NCI-H146 treated with DMSO at 0.1 percent for 48 hours (cell line): ENCODE measurements around the gene BATF3.
A peak's percentile ranks its signal among the peaks of the same experiment; 100 is the strongest.
"Not testable (repeated sequence)": the region's sequence is repeated elsewhere in the genome, so short reads cannot be mapped to it uniquely, and the experiment has no call there.

Source experiments
- DNase-seq: peaks from one replicate; lab custom pipeline; 2025; ENCODE audit not compliant: unreplicated experiment; lab: John Stamatoyannopoulos, UW

Gene BATF3

DNA sequence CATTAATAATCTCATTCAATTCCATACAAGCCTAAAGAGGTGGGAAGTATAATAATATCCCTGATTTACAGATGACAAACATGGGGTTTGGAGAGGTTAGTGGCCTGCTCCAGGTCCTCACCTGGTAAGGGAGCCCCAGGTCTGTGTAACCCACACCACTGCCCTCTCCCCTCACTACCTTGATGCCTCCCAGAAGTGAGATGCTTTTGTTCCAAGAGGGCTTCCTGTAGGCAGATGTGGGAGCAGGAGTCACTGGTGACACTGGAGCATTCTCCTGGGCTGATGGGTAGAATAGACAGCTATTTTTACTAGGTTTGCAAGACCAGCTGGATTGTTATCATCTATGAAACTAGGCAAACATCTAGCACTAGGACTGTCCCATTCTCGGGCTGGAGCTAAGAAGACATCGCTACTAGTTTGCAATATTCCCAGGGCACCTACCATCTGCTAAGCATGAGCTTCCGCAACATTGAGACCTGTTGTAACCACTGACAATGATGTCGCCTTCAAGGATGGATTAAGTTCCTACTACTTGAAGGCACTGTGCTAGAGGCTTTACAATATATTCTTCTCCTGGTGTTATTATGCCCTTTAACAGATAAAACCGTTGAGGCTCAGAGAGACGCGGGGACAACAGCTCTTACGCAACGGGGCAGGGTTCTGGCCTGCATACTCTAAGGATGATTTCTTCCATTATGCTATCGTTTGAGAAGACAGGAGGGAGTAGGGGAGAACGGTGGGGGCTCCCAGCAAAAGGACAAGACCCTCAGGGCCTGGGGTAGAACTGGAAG, 35.0 kb downstream of the BATF3 start:
- no peak for DNase-seq

GRCh38 chr1:212658250-212658649, 41.4 kb downstream of the BATF3 start:
- DNase-seq = not testable (repeated sequence)

GRCh38 chr1:212656730-212657129, 42.9 kb downstream of the BATF3 start:
- no peak for DNase-seq

GRCh38 chr1:212655668-212656440, 43.8 kb downstream of the BATF3 start:
- peak; percentile 37 for DNase-seq

DNA sequence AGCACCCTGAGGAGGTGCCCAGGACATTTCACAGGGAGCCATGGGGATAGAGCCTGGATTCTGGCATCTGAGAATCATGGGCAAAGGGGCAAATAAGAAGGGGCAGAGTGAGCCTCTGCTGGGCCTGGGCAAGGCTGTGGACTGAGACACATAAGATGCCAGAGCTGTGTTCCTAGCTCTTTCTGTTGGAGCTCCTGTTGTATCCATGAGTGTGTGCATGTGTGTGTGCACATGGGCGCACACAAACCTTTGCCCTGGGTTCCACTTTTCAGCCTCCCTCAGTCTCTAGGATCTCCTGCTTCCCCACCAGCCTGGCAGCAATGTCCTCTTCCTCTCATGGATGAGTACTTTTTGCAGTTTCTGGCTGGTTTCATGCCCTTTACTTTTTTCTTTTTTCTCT, 47.0 kb downstream of the BATF3 start:
- DNase-seq = no peak

- no peak for DNase-seq
Observed at GRCh38 chr1:212651977-212652376, 47.7 kb downstream of the BATF3 start.

GRCh38 chr1:212651521-212651920, 48.1 kb downstream of the BATF3 start:
- DNase-seq = no peak

DNA sequence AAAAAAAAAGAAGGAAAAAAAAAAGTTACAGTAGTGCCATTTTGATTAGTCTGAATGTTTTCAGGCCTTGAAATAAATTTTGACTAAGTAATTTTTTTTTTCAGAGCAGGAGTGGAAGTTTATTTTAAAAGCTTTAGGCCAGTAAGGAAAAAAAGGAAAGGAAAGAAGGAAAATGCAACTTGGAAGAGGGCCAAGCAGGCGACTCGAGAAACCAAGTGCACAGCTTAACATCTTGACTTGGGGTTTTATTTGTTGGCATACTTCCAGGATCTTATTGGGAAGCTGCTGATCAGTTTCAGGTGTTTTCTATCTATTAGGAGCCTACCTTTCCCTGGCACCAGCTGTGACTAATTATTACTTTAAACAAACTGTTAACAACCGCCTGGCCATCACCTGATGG, 49.4 kb downstream of the BATF3 start:
- DNase-seq = peak; percentile 69

DNA sequence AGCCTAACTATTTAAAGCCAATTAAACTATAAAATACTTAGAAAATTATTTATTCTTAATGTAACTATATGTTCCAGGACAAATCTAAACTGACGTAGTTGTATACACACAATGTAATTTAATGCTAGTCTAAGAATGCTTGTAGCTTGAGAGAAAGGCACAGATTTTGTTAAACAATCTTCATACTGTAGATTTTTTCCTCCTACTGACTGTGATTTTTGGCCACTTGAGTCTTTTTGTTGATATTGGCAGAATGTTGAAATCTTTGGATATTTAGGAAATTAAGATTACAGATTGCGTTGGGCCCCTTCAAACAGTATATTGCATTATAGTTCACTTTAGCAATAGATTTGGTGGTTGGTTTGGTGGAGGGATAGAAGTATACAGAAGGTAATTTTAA, 50.6 kb downstream of the BATF3 start:
- no peak for DNase-seq

GRCh38 chr1:212648431-212648830, 51.2 kb downstream of the BATF3 start:
- DNase-seq = no peak

- no peak for DNase-seq
Observed at GRCh38 chr1:212647004-212647403, 52.6 kb downstream of the BATF3 start.

GRCh38 chr1:212646588-212646987, 53.1 kb downstream of the BATF3 start:
- DNase-seq = no peak

DNA sequence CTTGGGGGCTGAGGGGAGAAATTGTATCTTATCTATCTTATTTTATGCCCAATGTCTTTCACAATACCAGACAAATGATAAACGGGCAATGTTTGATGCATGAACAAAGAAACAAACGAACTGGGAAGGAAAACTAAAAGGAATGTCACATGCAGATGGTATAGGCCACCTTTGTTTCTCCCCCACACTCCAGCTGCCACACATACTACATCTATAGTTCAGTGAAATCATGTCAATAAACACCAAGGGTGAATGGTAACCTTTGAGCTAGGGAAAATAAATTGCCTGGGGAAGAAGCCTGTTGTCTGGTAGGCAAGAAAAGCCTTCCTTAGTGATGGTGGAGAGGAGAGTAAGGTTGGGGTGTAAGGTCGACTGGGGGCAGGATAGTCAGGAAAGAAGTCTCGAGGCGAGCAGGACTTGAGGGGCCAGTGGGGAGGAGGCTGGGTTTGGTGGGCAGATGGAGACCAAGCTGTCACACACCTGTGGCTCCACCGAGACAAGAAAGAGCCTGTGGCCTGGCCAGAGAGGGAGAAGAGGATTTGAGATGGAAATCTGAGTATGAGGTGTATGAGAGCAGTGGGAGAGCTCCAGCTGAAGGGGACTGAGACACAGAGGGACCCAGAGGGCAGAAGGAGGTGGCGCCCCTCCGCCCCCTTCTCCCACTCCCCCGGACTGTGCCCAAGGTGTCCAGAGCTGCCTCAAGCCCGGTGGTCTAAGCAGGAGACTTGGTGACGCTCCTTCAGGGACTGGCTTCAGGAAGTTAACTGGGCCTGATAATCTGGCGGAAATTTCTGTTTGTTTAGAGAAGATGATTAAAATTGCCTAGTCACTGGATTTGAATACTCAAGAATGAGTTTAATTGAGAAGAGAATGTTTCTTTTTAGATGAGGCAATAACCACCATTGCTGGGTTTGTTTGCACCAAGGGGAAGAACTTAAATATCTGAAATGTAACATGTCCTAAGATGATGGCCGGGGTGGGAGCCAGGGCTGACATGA, 53.8 kb downstream of the BATF3 start:
- no peak for DNase-seq

DNA sequence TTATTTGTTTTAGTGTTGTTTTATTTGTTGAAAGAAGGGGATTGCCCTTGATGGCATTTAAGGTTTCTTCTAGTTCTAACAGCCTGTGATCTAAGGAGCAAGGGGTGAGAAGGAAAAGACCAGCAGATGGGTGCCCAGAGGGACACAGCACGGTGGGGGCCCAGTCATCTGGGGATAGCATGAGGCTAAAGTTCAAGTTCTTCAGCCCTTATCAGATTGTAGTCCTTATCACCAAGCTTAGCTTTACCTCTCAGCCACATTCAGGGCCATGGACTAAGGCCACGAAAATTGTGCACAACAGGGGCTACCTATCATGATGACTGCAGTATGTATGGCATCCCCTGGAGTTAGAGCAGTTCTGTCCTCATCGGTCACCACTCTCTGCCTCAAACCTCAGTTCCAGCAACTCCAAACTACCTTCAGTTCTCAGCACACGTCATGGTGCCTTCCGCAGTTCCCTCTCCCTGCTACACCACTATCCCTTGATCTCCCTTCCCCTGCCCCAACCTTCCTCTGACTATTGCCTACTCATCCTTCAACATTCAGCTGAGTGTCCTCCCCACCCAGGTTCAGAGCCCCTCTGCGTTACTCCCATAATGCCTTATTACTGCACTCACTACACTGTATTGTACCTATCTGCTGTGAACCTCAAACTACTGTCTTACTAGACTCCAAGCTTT, 54.6 kb downstream of the BATF3 start:
- DNase-seq = no peak

DNA sequence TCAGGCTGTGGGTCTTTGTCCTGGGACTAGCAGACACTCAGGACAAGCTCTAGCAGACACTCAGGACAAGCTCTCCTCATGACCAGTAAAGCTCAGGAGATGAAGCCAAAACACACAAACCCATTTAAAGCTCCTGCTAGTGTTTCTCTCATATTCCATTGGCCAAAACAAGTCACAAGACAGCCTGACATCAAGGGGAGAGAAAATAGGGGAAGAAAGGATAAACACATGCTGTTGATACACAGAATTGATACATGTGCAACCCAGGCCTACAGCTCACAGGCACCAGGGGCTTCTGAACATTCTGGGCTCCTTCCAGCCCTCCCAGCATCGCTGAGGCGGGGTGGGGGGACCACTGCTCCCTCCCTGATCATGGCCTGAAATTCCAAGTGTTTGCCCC, 55.8 kb downstream of the BATF3 start:
- no peak for DNase-seq

- no peak for DNase-seq
Observed at GRCh38 chr1:212641956-212642355, 57.7 kb downstream of the BATF3 start.

DNA sequence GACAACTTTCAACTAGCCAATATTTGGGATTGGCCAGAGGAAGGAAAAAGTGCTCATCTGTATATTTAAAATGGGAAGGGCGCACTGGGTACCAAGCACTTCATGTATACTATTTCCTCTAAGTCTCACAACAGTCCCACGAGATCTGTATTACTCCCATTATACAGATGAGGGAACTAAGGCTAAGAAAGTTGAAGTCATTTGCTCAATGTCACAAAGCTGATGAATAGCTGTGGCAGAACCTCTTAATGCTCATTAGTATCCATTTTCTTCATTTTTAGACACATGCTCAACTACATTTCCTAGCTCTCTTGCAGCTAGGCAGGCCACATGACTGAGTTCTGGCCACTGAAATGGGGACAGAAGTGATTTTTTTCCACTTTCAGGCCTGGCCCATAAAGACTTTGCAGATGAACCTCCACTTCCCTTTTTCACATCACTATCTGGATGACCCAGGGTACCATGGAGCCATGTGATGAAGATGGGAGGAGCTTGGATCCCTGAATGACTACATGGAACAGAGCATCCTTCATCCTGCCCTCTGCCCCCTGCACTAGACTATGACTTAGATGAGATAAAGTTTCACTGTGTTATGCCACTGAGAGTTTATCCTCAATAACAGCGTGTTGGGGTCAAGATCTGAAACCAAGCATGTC, 59.3 kb downstream of the BATF3 start:
- no peak for DNase-seq

DNA sequence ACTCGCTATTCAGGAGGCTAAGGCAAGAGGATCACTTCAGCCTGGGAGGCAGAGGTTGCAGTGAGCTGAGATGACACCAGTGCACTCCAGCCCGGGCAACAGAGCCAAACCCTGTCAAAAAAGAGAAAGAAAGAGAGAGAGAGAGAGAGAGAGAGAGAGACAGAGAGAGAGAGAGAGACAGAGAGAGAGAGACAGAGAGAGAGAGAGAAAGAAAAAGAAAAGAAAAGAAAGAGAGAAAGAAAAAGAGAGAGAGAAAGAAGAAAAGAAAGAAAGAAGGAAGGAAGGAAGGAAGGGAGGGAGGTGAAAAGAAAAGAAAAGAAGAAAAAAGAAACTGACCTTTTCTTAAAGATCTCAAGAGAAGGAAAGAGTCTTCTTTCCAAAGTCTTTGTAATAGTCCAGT, 60.1 kb downstream of the BATF3 start:
- not testable (repeated sequence) for DNase-seq

DNA sequence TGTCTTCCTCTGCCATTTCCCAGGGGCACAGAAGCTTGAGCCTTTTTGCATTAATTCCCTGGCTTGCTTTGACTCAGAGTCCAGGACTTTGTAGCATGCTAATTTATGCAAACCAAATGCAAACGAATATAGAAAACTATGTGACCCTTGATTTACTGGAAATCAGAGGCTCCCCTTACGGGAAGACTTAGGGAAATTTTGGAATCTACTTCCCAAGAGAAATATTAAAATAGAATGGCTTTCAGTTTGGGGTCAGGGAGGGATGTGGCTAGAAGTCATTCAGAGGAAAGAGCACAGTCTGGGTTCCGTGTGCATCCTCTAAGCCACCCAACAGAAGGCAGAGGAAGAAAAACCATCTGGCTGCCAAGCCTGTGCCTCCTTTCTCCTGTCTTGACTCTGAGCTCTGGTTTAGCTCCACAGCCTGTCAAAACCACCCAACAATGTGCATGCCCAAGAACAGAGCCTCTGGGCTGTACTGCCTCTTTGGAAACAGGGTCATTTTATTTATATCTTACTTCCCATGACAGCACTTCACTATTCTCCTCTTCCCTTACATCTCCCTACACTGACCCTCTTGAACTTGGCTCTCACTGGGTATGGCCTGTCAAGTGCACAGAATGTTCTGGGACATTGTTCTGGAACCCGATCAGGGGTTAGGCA, 61.0 kb downstream of the BATF3 start:
- no peak for DNase-seq

DNA sequence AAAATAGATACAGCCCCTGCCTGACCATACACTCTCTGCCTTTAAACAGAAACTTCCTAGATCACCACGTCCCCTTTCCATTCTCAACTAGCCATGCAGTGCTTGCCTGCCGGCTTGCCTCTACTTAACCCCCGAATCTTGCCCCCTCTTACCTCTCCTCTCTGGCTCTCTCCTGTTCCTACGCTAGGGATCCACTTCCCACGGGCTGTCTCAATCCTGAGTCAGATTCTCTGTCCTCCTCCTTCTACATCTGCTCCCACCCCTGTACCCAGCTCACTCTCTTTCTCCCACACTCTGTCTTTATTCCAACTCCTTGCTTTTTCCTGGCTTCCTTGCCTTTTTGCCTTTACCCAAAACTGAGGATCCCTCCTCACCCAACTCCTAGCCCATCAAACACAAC, 61.7 kb downstream of the BATF3 start:
- no peak for DNase-seq
